Measurements from ENCODE around the gene CD28. TPM values are rescaled to one million over a fixed set of nuclear protein-coding genes. Genes with fewer than 3 reads are reported as not detected.
"Not testable (repeated sequence)": the region's sequence is repeated elsewhere in the genome, so short reads cannot be mapped to it uniquely, and the experiment has no call there.

The CD28 gene
- polyA plus RNA-seq, 2 of the 4 experiments (the other 2 are of a cell fraction) = not detected

- 80% methylated on average over 5 of the region's 5 CpGs for WGBS (ENCODE audit: missing lambda C conversion rate)
- Histone ChIP-seq H3K4me2 (no peak overlapping the region), H3K4me3 (no peak overlapping the region), H3K27ac (no peak overlapping the region), H3K4me1 (peaks cover 4% of the 10 kb centered on the region; the same call in 2 of the 3 replicates), H3K9me3 (no peaks in the 10 kb centered on the region)
- DNase-seq (ENCODE audit: low read depth in 1 of 2, low spot score in 1 of 2) (no peak), ATAC-seq (no peak), FAIRE-seq (no peak)
- TF ChIP-seq ZNF302 (CRISPR knock-in tag; IDR thresholded peaks at IDR 0.05) (no peak), ZSCAN20 (CRISPR knock-in tag; IDR thresholded peaks at IDR 0.05) (no peak), KDM5A (IDR thresholded peaks at IDR 0.05) (no peak), RFX5 (IDR thresholded peaks at IDR 0.05) (no peak), SREBF2 (IDR thresholded peaks at IDR 0.05) (no peak), EHMT2 (IDR thresholded peaks at IDR 0.05; ENCODE audit: low read depth) (no peak), HDAC2 (IDR thresholded peaks at IDR 0.05) (no peak), CTCF (IDR thresholded peaks at IDR 0.05) (no peak), CBX2 (IDR thresholded peaks at IDR 0.05; ENCODE audit: borderline replicate concordance, low read depth) (no peak), ELK1 (IDR thresholded peaks at IDR 0.05; ENCODE audit: low read depth, low read length) (no peak), POLR2AphosphoS2 (conservative IDR thresholded peaks at IDR 0.05; ENCODE audit: low read length) (no peak), MAZ (IDR thresholded peaks at IDR 0.05; ENCODE audit: borderline replicate concordance, low read depth, low read length) (no peak), CHD2 (IDR thresholded peaks at IDR 0.05; ENCODE audit: low read length, partially characterized antibody) (no peak), KDM1A (IDR thresholded peaks at IDR 0.05; ENCODE audit: low read depth) (no peak), RARB (CRISPR knock-in tag; IDR thresholded peaks at IDR 0.05) (no peak), CHD4 (IDR thresholded peaks at IDR 0.05; ENCODE audit: borderline replicate concordance) (no peak), RAD21 (conservative IDR thresholded peaks at IDR 0.05 in 1 of 2, IDR thresholded peaks at IDR 0.05 in 1 of 2) (no peak), ZC3H11A (IDR thresholded peaks at IDR 0.05) (no peak), ZFP36 (IDR thresholded peaks at IDR 0.05; ENCODE audit: borderline replicate concordance, partially characterized antibody) (no peak), E2F6 (IDR thresholded peaks at IDR 0.05; ENCODE audit: borderline replicate concordance, low read depth) (no peak)
- CTCF ChIA-PET = no interaction called here
- POLR2A ChIA-PET = no interaction called here
These were observed 70.6 kb downstream of the CD28 start for GRCh38 chr2:203777030-203777429.

GRCh38 chr2:203779477-203780073 is 73.1 kb downstream of the CD28 start:
- H3K9me3 ChIP-seq; DNase-seq (ENCODE audit: low read depth in 1 of 2, low spot score in 1 of 2); H3K27ac ChIP-seq; H3K4me3 ChIP-seq; FAIRE-seq; ATAC-seq; H3K4me2 ChIP-seq; POLR2A ChIA-PET: not testable (repeated sequence)
- 60% methylated on average over 4 of the region's 4 CpGs for WGBS (ENCODE audit: missing lambda C conversion rate)
- peaks cover 13% of the 10 kb centered on the region; the same call in 2 of the 3 replicates for H3K4me1 ChIP-seq
- CTCF ChIA-PET = interaction anchor here (0.9 to 1.5 kb wide), 3 partner anchors 14 to 28 kb away, joined by 3 read pairs; no protein-coding TSS in a partner anchor

GRCh38 chr2:203780231-203780630 is 73.8 kb downstream of the CD28 start:
- Histone ChIP-seq H3K4me3 (no peak overlapping the region), H3K4me2 (no peak overlapping the region), H3K27ac (no peak overlapping the region), H3K9me3 (no peaks in the 10 kb centered on the region), H3K4me1 (peaks cover 13% of the 10 kb centered on the region; the same call in 2 of the 3 replicates)
- ATAC-seq (no peak), FAIRE-seq (no peak), DNase-seq (ENCODE audit: low read depth in 1 of 2, low spot score in 1 of 2) (no peak)
- ChIA-PET POLR2A (no interaction called here), CTCF (interaction anchor here (0.6 to 1.7 kb wide), 5 partner anchors 15 to 586 kb away, joined by 3 to 4 read pairs (median 3); no protein-coding TSS in a partner anchor)
- TF ChIP-seq SREBF2 (IDR thresholded peaks at IDR 0.05) = no peak
- no peak for TF ChIP-seq PHF8 (IDR thresholded peaks at IDR 0.05; ENCODE audit: borderline replicate concordance, low read depth)
- no peak for TF ChIP-seq CBX2 (IDR thresholded peaks at IDR 0.05; ENCODE audit: borderline replicate concordance, low read depth)
- TF ChIP-seq CBX8 (IDR thresholded peaks at IDR 0.05) = no peak
- TF ChIP-seq MAX (IDR thresholded peaks at IDR 0.05) = no peak
- TF ChIP-seq JUNB (IDR thresholded peaks at IDR 0.05) = no peak
- no peak for TF ChIP-seq REST (IDR thresholded peaks at IDR 0.05)
- no peak for TF ChIP-seq FOSB (CRISPR knock-in tag; IDR thresholded peaks at IDR 0.05)
- TF ChIP-seq NFE2L2 (conservative IDR thresholded peaks at IDR 0.05; ENCODE audit: low read length) = no peak
